ENCODE results near the gene DPP6. TPM values are rescaled to one million over a fixed set of nuclear protein-coding genes. Genes with fewer than 3 reads are reported as not detected.

The DPP6 gene
- polyA plus RNA-seq, 1 donor (not counting 4 experiments of a cell fraction or from before 2014, with no cell fraction given) = not detected

DNA sequence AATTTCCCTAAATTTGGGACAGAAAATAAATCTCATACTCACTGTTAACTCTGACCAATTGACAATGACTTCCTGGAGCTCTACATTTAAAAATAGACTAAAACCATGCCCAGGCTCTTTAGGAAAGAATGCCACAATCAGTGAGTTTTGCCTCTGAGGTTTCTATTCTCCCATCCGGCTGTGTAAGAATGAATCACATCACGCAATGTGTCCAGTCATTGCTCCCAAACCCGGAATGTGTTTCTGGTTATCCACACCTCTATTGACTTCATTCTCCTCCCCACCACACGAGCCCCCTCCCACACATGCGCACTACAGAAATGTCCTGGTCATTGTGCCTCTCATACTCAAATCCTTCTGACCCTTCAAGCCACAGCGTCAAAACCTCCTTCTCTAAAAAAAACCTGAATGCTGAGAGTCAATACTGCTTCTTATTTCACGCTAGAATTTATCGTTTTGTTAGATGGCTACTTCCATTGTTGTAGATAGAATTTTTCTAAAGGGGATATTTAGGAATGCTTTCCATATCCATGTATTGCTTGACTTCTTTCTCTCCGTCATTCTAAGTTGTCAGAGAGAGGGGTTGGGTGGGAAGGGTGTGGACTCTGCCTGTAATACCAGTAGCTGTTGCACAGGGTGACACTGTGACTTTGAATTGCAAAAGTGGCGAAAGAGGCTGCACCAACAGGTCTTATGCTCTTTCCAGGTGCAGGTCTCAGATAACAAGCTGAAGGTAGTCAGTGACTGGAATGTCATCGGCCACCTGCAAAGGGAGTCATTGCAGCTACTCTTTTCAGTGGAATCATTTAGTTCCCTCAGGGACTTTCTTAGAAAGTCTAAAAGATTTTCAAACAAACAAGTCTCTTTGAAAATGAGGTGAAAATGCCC is 594.2 kb downstream of the DPP6 start:
- Histone ChIP-seq H3K4me2 (ENCODE audit: control insufficient read depth, extremely low read depth, insufficient read depth, low read depth, low read length) (no peak overlapping the region), H4K20me1 (ENCODE audit: control insufficient read depth, extremely low read depth, insufficient read depth, low read length) (no peaks in the 10 kb centered on the region), H3K4me3 (ENCODE audit: control insufficient read depth in 2 of 3, extremely low read depth in 1 of 3, insufficient read depth in 2 of 3, low read depth in 1 of 3, low read length in 3 of 3) (no peak overlapping the region), H3K9ac (ENCODE audit: control insufficient read depth, extremely low read depth, insufficient read depth, low read length) (no peak overlapping the region), H3K36me3 (ENCODE audit: control insufficient read depth in 2 of 2, extremely low read depth in 1 of 2, insufficient read depth in 2 of 2, low read length in 2 of 2) (no peaks in the 10 kb centered on the region), H3K27ac (ENCODE audit: control insufficient read depth, insufficient read depth, low read length) (no peak overlapping the region), H3K79me2 (ENCODE audit: control insufficient read depth, insufficient read depth, low read length) (no peaks in the 10 kb centered on the region), H3K9me3 (ENCODE audit: control insufficient read depth, low read depth, low read length) (peaks cover 2% of the 10 kb centered on the region), H3K27me3 (ENCODE audit: control insufficient read depth, extremely low read depth, insufficient read depth, low read length) (no peaks in the 10 kb centered on the region), H2AFZ (ENCODE audit: control insufficient read depth, low read length) (no peak overlapping the region), H3K4me1 (ENCODE audit: control insufficient read depth, extremely low read depth, insufficient read depth, low read length) (no peaks in the 10 kb centered on the region), H3K9me1 (ENCODE audit: control insufficient read depth, extremely low read depth, insufficient read depth, low read length) (no peaks in the 10 kb centered on the region)
- TF ChIP-seq EZH2 (IDR thresholded peaks at IDR 0.05; ENCODE audit: low read length) = no peak
- DNase-seq (ENCODE audit: low read depth, low spot score) (no peak), FAIRE-seq (no peak)
- dilution Hi-C loops (cut with MboI; ENCODE audit: extremely low pct_ligation_motif_present, low sequenced_read_pairs) = no loop called here

DNA sequence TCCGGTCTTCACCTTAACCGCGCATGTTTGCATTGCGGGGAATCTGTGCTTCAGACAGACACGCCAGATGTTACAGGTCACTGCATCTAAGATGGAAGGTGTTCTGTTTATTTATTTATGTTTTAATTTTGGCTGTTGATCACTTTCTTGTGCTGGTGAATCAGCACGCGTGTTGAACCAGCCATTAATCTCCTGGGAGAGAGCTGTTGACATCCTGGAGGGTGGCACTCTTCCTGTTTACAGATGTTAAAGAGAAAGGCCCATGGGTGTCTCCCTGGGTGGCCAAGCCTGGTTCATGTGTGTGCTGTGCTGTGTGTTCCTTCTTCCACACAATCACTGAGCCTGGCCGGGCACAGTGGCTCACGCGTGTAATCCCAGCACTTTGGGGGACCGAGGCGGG is 595.4 kb downstream of the DPP6 start:
- TF ChIP-seq, protein P1, sequence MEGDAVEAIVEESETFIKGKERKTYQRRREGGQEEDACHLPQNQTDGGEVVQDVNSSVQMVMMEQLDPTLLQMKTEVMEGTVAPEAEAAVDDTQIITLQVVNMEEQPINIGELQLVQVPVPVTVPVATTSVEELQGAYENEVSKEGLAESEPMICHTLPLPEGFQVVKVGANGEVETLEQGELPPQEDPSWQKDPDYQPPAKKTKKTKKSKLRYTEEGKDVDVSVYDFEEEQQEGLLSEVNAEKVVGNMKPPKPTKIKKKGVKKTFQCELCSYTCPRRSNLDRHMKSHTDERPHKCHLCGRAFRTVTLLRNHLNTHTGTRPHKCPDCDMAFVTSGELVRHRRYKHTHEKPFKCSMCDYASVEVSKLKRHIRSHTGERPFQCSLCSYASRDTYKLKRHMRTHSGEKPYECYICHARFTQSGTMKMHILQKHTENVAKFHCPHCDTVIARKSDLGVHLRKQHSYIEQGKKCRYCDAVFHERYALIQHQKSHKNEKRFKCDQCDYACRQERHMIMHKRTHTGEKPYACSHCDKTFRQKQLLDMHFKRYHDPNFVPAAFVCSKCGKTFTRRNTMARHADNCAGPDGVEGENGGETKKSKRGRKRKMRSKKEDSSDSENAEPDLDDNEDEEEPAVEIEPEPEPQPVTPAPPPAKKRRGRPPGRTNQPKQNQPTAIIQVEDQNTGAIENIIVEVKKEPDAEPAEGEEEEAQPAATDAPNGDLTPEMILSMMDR (optimal IDR thresholded peaks at IDR 0.05 in 1 of 3, IDR thresholded peaks at IDR 0.05 in 1 of 3, conservative IDR thresholded peaks at IDR 0.05 in 1 of 3; ENCODE audit: extremely low read depth in 1 of 3, insufficient read depth in 2 of 3, low read length in 3 of 3) = no peak
- TF ChIP-seq EZH2 (IDR thresholded peaks at IDR 0.05; ENCODE audit: low read length) = no peak
- H3K9me3 ChIP-seq (ENCODE audit: control insufficient read depth, low read depth, low read length) = peaks cover 2% of the 10 kb centered on the region

More for the DNA sequence above, 595.4 kb downstream of the DPP6 start:
- H3K4me2 ChIP-seq (ENCODE audit: control insufficient read depth, extremely low read depth, insufficient read depth, low read depth, low read length) = no peak overlapping the region
- dilution Hi-C loops (cut with MboI; ENCODE audit: extremely low pct_ligation_motif_present, low sequenced_read_pairs) = no loop called here
- H3K9me1 ChIP-seq (ENCODE audit: control insufficient read depth, extremely low read depth, insufficient read depth, low read length) = no peaks in the 10 kb centered on the region
- H4K20me1 ChIP-seq (ENCODE audit: control insufficient read depth, extremely low read depth, insufficient read depth, low read length) = no peaks in the 10 kb centered on the region
- no peak overlapping the region for H3K4me3 ChIP-seq (ENCODE audit: control insufficient read depth in 2 of 3, extremely low read depth in 1 of 3, insufficient read depth in 2 of 3, low read depth in 1 of 3, low read length in 3 of 3)
- H3K79me2 ChIP-seq (ENCODE audit: control insufficient read depth, insufficient read depth, low read length) = no peaks in the 10 kb centered on the region
- no peak overlapping the region for H3K9ac ChIP-seq (ENCODE audit: control insufficient read depth, extremely low read depth, insufficient read depth, low read length)
- no peaks in the 10 kb centered on the region for H3K4me1 ChIP-seq (ENCODE audit: control insufficient read depth, extremely low read depth, insufficient read depth, low read length)
- H3K27ac ChIP-seq (ENCODE audit: control insufficient read depth, insufficient read depth, low read length) = no peak overlapping the region
- H3K27me3 ChIP-seq (ENCODE audit: control insufficient read depth, extremely low read depth, insufficient read depth, low read length) = no peaks in the 10 kb centered on the region
- FAIRE-seq (no peak), DNase-seq (ENCODE audit: low read depth, low spot score) (no peak)
- H2AFZ ChIP-seq (ENCODE audit: control insufficient read depth, low read length) = no peak overlapping the region
- H3K36me3 ChIP-seq (ENCODE audit: control insufficient read depth in 2 of 2, extremely low read depth in 1 of 2, insufficient read depth in 2 of 2, low read length in 2 of 2) = no peaks in the 10 kb centered on the region

Data from keratinocyte (primary cell).